ENCODE measurements around the gene PLAGL2.

DNA sequence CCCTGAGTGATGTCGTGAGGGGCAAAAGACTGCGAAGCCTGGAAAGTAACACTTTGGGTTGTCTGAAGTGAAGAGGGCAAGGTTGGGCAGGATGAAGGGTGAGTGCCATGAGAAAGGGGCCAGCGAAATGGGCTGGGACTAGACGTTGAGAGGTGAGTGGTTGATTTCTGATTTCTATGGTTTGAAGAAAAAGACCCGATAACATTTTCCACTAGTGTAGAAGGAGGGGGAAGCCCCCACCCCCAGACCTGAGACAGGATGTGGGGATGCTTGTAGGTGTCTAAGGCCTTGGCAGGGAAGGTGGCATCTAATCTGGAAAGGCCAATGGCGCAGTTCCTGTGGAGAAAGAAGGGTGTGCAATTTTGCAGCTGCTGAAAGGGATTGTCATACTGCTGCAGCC, 44.6 kb upstream of the PLAGL2 start:
- TF ChIP-seq CTCF (IDR thresholded peaks at IDR 0.05; ENCODE audit: control extremely low read depth in 1 of 3, insufficient read depth in 1 of 3, low read depth in 1 of 3, low read length in 3 of 3) (no peak), TCF12 (IDR thresholded peaks at IDR 0.05; ENCODE audit: low read depth, low read length) (no peak)

Measured in H1 (cell line).